Measurements from ENCODE around the gene CRY2. TPM values are rescaled to one million over a fixed set of nuclear protein-coding genes. Genes with fewer than 3 reads are reported as not detected.
A peak's percentile ranks its signal among the peaks of the same experiment; 100 is the strongest.

The CRY2 gene
- total and polyA plus RNA-seq, 2 of the 13 experiments (the other 11 are each of a cell fraction or from before 2014, with no cell fraction given), result 10.1 to 12.2 TPM

DNA sequence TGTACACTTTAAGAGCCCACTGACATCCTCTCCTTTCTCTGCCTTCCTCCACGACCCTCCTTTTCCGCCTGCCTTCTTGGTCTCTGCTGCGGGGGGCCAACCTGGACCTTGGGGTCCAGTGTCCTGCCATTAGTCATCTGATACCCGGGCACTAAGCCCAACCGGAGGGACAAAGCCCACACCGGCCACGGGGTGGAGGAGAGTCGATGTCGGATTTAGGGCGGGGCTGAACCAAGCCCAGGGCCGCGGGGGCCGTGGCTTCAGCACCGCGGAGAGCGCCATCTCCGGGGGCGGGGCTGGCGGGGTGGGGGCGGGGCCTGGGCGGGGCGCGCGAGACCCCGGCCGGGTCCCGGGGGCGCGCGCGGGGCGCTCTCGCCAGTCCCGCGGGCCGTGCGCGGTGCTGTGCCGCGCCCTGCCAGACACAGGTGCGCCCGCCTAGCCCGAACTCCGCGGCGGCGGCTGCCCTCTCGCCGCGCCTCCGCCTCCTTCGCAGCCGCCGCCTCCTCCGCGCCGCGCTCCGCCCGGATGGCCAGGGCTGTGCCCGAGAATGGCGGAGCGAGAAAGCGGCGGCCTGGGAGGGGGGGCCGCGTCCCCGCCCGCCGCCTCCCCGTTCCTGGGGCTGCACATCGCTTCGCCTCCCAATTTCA lies 38.1 kb downstream of the CRY2 start, which contains the start of gene MAPK8IP1 (continued):
- no peak for TF ChIP-seq CHCHD3 (CRISPR knock-in tag; IDR thresholded peaks at IDR 0.05)
- no peak for TF ChIP-seq HHEX (CRISPR knock-in tag; IDR thresholded peaks at IDR 0.05)
- TF ChIP-seq BCL6 (CRISPR knock-in tag; IDR thresholded peaks at IDR 0.05), result peak; percentile 30; the same call in 1 of the 2 replicates
- TF ChIP-seq ZNF383 (CRISPR knock-in tag; IDR thresholded peaks at IDR 0.05; ENCODE audit: borderline replicate concordance), result no peak
- TF ChIP-seq, protein P1, sequence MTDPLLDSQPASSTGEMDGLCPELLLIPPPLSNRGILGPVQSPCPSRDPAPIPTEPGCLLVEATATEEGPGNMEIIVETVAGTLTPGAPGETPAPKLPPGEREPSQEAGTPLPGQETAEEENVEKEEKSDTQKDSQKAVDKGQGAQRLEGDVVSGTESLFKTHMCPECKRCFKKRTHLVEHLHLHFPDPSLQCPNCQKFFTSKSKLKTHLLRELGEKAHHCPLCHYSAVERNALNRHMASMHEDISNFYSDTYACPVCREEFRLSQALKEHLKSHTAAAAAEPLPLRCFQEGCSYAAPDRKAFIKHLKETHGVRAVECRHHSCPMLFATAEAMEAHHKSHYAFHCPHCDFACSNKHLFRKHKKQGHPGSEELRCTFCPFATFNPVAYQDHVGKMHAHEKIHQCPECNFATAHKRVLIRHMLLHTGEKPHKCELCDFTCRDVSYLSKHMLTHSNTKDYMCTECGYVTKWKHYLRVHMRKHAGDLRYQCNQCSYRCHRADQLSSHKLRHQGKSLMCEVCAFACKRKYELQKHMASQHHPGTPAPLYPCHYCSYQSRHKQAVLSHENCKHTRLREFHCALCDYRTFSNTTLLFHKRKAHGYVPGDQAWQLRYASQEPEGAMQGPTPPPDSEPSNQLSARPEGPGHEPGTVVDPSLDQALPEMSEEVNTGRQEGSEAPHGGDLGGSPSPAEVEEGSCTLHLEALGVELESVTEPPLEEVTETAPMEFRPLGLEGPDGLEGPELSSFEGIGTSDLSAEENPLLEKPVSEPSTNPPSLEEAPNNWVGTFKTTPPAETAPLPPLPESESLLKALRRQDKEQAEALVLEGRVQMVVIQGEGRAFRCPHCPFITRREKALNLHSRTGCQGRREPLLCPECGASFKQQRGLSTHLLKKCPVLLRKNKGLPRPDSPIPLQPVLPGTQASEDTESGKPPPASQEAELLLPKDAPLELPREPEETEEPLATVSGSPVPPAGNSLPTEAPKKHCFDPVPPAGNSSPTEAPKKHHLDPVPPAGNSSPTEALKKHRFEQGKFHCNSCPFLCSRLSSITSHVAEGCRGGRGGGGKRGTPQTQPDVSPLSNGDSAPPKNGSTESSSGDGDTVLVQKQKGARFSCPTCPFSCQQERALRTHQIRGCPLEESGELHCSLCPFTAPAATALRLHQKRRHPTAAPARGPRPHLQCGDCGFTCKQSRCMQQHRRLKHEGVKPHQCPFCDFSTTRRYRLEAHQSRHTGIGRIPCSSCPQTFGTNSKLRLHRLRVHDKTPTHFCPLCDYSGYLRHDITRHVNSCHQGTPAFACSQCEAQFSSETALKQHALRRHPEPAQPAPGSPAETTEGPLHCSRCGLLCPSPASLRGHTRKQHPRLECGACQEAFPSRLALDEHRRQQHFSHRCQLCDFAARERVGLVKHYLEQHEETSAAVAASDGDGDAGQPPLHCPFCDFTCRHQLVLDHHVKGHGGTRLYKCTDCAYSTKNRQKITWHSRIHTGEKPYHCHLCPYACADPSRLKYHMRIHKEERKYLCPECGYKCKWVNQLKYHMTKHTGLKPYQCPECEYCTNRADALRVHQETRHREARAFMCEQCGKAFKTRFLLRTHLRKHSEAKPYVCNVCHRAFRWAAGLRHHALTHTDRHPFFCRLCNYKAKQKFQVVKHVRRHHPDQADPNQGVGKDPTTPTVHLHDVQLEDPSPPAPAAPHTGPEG (CRISPR knock-in tag; IDR thresholded peaks at IDR 0.05), result no peak
- TF ChIP-seq PHB2 (IDR thresholded peaks at IDR 0.05; ENCODE audit: partially characterized antibody), result no peak
- TF ChIP-seq, protein P2, sequence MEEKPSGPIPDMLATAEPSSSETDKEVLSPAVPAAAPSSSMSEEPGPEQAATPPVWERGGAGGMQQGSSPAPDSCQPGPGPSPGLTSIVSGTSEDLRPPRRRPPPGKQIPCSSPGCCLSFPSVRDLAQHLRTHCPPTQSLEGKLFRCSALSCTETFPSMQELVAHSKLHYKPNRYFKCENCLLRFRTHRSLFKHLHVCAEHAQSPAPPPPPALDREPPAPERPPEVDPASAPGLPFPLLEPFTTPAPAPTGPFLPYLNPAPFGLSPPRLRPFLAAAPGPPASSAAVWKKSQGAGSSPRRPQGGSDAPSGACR (CRISPR knock-in tag; IDR thresholded peaks at IDR 0.05), result no peak
- no peak for TF ChIP-seq NONO (IDR thresholded peaks at IDR 0.05)
- peak; percentile 56; the same call in 1 of the 2 replicates for TF ChIP-seq NONO (CRISPR knock-in tag; conservative IDR thresholded peaks at IDR 0.05)
- TF ChIP-seq, protein P3, sequence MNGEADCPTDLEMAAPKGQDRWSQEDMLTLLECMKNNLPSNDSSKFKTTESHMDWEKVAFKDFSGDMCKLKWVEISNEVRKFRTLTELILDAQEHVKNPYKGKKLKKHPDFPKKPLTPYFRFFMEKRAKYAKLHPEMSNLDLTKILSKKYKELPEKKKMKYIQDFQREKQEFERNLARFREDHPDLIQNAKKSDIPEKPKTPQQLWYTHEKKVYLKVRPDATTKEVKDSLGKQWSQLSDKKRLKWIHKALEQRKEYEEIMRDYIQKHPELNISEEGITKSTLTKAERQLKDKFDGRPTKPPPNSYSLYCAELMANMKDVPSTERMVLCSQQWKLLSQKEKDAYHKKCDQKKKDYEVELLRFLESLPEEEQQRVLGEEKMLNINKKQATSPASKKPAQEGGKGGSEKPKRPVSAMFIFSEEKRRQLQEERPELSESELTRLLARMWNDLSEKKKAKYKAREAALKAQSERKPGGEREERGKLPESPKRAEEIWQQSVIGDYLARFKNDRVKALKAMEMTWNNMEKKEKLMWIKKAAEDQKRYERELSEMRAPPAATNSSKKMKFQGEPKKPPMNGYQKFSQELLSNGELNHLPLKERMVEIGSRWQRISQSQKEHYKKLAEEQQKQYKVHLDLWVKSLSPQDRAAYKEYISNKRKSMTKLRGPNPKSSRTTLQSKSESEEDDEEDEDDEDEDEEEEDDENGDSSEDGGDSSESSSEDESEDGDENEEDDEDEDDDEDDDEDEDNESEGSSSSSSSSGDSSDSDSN (CRISPR knock-in tag; IDR thresholded peaks at IDR 0.05), result no peak
- TF ChIP-seq FLYWCH1 (CRISPR knock-in tag; IDR thresholded peaks at IDR 0.05), result no peak
- TF ChIP-seq ZKSCAN5 (CRISPR knock-in tag; IDR thresholded peaks at IDR 0.05), result no peak
- TF ChIP-seq, protein P4, sequence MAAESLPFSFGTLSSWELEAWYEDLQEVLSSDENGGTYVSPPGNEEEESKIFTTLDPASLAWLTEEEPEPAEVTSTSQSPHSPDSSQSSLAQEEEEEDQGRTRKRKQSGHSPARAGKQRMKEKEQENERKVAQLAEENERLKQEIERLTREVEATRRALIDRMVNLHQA (CRISPR knock-in tag; IDR thresholded peaks at IDR 0.05), result no peak
- no peak; the same call in 1 of the 2 replicates for TF ChIP-seq HDAC2 (CRISPR knock-in tag; IDR thresholded peaks at IDR 0.05)
- no peak; the same call in 1 of the 2 replicates for TF ChIP-seq ZNF891 (CRISPR knock-in tag; IDR thresholded peaks at IDR 0.05)
- no peak; the same call in 1 of the 2 replicates for TF ChIP-seq IRF2 (CRISPR knock-in tag; IDR thresholded peaks at IDR 0.05)
- TF ChIP-seq, protein P5, sequence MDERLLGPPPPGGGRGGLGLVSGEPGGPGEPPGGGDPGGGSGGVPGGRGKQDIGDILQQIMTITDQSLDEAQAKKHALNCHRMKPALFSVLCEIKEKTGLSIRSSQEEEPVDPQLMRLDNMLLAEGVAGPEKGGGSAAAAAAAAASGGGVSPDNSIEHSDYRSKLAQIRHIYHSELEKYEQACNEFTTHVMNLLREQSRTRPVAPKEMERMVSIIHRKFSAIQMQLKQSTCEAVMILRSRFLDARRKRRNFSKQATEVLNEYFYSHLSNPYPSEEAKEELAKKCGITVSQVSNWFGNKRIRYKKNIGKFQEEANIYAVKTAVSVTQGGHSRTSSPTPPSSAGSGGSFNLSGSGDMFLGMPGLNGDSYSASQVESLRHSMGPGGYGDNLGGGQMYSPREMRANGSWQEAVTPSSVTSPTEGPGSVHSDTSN (CRISPR knock-in tag; IDR thresholded peaks at IDR 0.05), result no peak
- TF ChIP-seq NCOA1 (CRISPR knock-in tag; IDR thresholded peaks at IDR 0.05), result no peak
- no peak; the same call in 1 of the 2 replicates for TF ChIP-seq POGZ (CRISPR knock-in tag; IDR thresholded peaks at IDR 0.05)
- no peak for TF ChIP-seq FIP1L1 (IDR thresholded peaks at IDR 0.05; ENCODE audit: borderline replicate concordance, insufficient read depth, low read depth, low read length)
- TF ChIP-seq ZNF484 (CRISPR knock-in tag; IDR thresholded peaks at IDR 0.05; ENCODE audit: borderline replicate concordance, low read depth), result no peak

Measured in HepG2 (cell line).